ENCODE measurements around the gene ASB12.

DNA sequence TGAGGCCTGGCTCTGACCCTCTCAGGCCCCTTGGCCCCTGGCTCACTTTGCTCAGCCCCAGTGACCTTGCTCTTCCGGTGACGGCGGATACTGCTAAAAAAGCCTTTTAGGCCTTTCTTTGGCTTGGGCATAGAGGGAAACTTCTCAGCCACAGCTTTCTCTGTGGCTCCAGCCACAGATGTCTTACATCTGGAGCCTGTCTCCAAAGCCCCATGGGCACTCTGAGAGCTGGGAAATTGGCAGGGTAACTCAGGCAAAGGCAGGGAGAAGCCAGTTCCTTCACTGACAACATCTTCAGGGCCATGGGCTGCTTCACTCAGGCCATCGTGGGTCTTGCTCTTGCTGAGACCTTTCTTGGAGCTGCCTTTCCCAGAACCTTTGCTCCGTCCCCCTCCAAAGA lies 37.7 kb downstream of the ASB12 start:
- TF ChIP-seq PATZ1 (CRISPR knock-in tag; IDR thresholded peaks at IDR 0.05; ENCODE audit: borderline replicate concordance) = no peak
- no peak for TF ChIP-seq SNAI2 (CRISPR knock-in tag; IDR thresholded peaks at IDR 0.05)
- TF ChIP-seq, protein P1, sequence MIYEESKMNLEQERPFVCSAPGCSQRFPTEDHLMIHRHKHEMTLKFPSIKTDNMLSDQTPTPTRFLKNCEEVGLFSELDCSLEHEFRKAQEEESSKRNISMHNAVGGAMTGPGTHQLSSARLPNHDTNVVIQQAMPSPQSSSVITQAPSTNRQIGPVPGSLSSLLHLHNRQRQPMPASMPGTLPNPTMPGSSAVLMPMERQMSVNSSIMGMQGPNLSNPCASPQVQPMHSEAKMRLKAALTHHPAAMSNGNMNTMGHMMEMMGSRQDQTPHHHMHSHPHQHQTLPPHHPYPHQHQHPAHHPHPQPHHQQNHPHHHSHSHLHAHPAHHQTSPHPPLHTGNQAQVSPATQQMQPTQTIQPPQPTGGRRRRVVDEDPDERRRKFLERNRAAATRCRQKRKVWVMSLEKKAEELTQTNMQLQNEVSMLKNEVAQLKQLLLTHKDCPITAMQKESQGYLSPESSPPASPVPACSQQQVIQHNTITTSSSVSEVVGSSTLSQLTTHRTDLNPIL (CRISPR knock-in tag; IDR thresholded peaks at IDR 0.05; ENCODE audit: low read depth) = no peak
- TF ChIP-seq ZNF8 (CRISPR knock-in tag; IDR thresholded peaks at IDR 0.05) = no peak
- no peak for TF ChIP-seq ZFP3 (CRISPR knock-in tag; IDR thresholded peaks at IDR 0.05)
- no peak for TF ChIP-seq ARNTL (CRISPR knock-in tag; IDR thresholded peaks at IDR 0.05; ENCODE audit: borderline replicate concordance, low read depth)
- TF ChIP-seq ZC3H10 (CRISPR knock-in tag; IDR thresholded peaks at IDR 0.05) = no peak
- no peak for TF ChIP-seq TOX (CRISPR knock-in tag; IDR thresholded peaks at IDR 0.05; ENCODE audit: borderline replicate concordance)
- no peak for TF ChIP-seq ZNF565 (CRISPR knock-in tag; conservative IDR thresholded peaks at IDR 0.05; ENCODE audit: low read depth)
- no peak for TF ChIP-seq ZFP30 (CRISPR knock-in tag; IDR thresholded peaks at IDR 0.05)
- TF ChIP-seq GLIS3 (CRISPR knock-in tag; IDR thresholded peaks at IDR 0.05) = no peak
- no peak for TF ChIP-seq PPARA (CRISPR knock-in tag; IDR thresholded peaks at IDR 0.05; ENCODE audit: borderline replicate concordance)
